Transverse colon (tissue), 4 donors: ENCODE data around the gene PAK4. TPM values are rescaled to one million over a fixed set of nuclear protein-coding genes. Genes with fewer than 3 reads are reported as not detected.

Experiments used
- DNase-seq: peaks from one replicate; pipeline ENCODE4 v3.0.0-alpha.2; 2019
- H3K27ac ChIP-seq, 4 donors: fragments of 200-600 bp; sonication (generic); 2 replicates each; pipeline ENCODE4 v1.5.1; 2016 to 2018; ENCODE audit warnings: inconsistent platforms in 4 of 4
- H3K27me3 ChIP-seq: fragments of 200-600 bp; sonication (generic); 2 replicates; pipeline ENCODE4 v1.5.1; 2017; ENCODE audit warnings: inconsistent platforms
- H3K36me3 ChIP-seq, 4 donors: fragments of 200-600 bp; sonication (generic); 2 replicates each; pipeline ENCODE4 v1.5.1; 2017 to 2019; ENCODE audit warnings: inconsistent platforms in 4 of 4
- H3K4me1 ChIP-seq, 4 donors: fragments of 200-600 bp; sonication (generic); 2 replicates each; pipeline ENCODE4 v1.5.1; 2017 to 2020; ENCODE audit warnings: inconsistent platforms in 4 of 4
- H3K4me3 ChIP-seq, 4 donors: fragments of 200-600 bp; sonication (generic); 1 replicate in 1 of 4; 2 replicates in 3 of 4; pipeline versions ENCODE4 v1.5.1 to v1.6.1; 2017 to 2019; ENCODE audit warnings: inconsistent platforms in 4 of 4
- H3K9me3 ChIP-seq, 2 donors: fragments of 200-600 bp; sonication (generic); 2 replicates each; pipeline ENCODE4 v1.5.1; 2017 to 2019; ENCODE audit warnings: inconsistent platforms in 2 of 2
- CTCF ChIP-seq, 5 experiments: fragments of 200-600 bp in 3 of 5; fragments of 450-650 bp in 2 of 5; sonication (generic) in 3 of 5; IDR thresholded peaks; 1 replicate in 2 of 5; 2 replicates in 3 of 5; pipeline ENCODE4 v1.5.1; 2016 to 2017; ENCODE audit warnings: antibody characterized with exemption in 5 of 5, inconsistent platforms in 3 of 5, mild to moderate bottlenecking in 2 of 5, moderate library complexity in 1 of 5
- EP300 ChIP-seq: sonication (generic); formaldehyde crosslinking; IDR thresholded peaks from one replicate; pipeline ENCODE4 v1.6.1; 2017; ENCODE audit warnings: antibody characterized with exemption, low read depth
- POLR2A ChIP-seq: fragments of 450-650 bp; IDR thresholded peaks from one replicate; pipeline ENCODE4 v1.6.1; 2016; ENCODE audit warnings: antibody characterized with exemption, mild to moderate bottlenecking, moderate library complexity
- POLR2AphosphoS5 ChIP-seq, 3 donors: sonication (generic); formaldehyde crosslinking; IDR thresholded peaks; one replicate each; pipeline ENCODE4 v1.6.1; 2016; ENCODE audit warnings: antibody characterized with exemption in 3 of 3
- WGBS, 2 donors: methylation state at CpG; one replicate each; pipeline ENCODE4 v1.1.5; 2018; ENCODE audit warnings: low coverage in 1 of 2; 5-methylcytosine and 5-hydroxymethylcytosine counted together
- in situ Hi-C, 4 donors: fragments of 200-750 bp; cut with MboI; loops; one replicate each; pipeline versions ENCODE4 v1.15.0 to v1.15.1; 2017; ENCODE audit warnings: low sequenced_read_pairs in 3 of 4, low pct_ligation_motif_present in 1 of 4, low pct_unique_long_range_greater_than_20kb in 1 of 4
- intact Hi-C: fragments of 100-400 bp; cut with DNase I; formaldehyde crosslinking; loops from one replicate; pipeline ENCODE4 v1.15.1; 2023; ENCODE audit warnings: low total_unique reads
- total RNA-seq, 4 donors: library from RNA; depleted of rRNA; stranded (reverse); fragments of >200 nt; gene quantifications; one replicate each; pipeline ENCODE4 v1.1.0, GENCODE V29; 2016

PAK4 gene
- total RNA-seq, 4 donors from 2014 or later, result 43.8 to 96.1 (median 63.2) TPM

GRCh38 chr19:39125199-39125553 lies 410 bp upstream of the PAK4 start:
- H3K4me3 ChIP-seq, result peak overlapping the region; percentile 20 to 84 (median 74)
- H3K9me3 ChIP-seq, result no peaks in the 10 kb centered on the region
- no peaks in the 10 kb centered on the region for H3K36me3 ChIP-seq
- 34% methylated on average over 7 of the region's 7 CpGs for WGBS, 2 donors
- intact Hi-C loops, result loop anchor here (5.0 kb wide), 1 partner anchor 403 kb away; no protein-coding TSS in a partner anchor
- peaks cover 16 to 51% (median 39%) of the 10 kb centered on the region in 4 donors for H3K4me1 ChIP-seq
- in situ Hi-C loops, result loop anchor here in 1 of 4 donors (10.0 kb wide), 1 partner anchor 210 kb away; the partner anchor contains the start of gene GMFG
- H3K27ac ChIP-seq, result peak overlapping the region; percentile 86 to 96 (median 93)
- peaks cover 9% of the 10 kb centered on the region for H3K27me3 ChIP-seq
- DNase-seq, result no peak
- TF ChIP-seq POLR2AphosphoS5 (IDR thresholded peaks at IDR 0.05), result no peak
- TF ChIP-seq POLR2A, result no peak
- TF ChIP-seq CTCF (IDR thresholded peaks at IDR 0.05), result no peak
- TF ChIP-seq EP300, result no peak

GRCh38 chr19:39126312-39127187 lies 964 bp downstream of the PAK4 start:
- H3K9me3 ChIP-seq, result no peaks in the 10 kb centered on the region
- peak; percentile 84 for DNase-seq
- in situ Hi-C loops, result loop anchor here in 1 of 4 donors (10.0 kb wide), 1 partner anchor 208 kb away; the partner anchor contains the start of gene GMFG
- no peaks in the 10 kb centered on the region for H3K36me3 ChIP-seq
- intact Hi-C loops, result loop anchor here (5.0 kb wide), 1 partner anchor 404 kb away; no protein-coding TSS in a partner anchor
- TF ChIP-seq POLR2A (peak; percentile 72), POLR2AphosphoS5 (IDR thresholded peaks at IDR 0.05) (peak; percentile 59 to 87 (median 65)), EP300 (no peak)
- H3K27ac ChIP-seq, result peak overlapping the region; percentile 86 to 96 (median 93)
- WGBS, 2 donors, result 23% methylated on average over 27 of the region's 27 CpGs; no CpG with 5 or more reads in 1 of the 2 donors
- H3K27me3 ChIP-seq, result no peaks in the 10 kb centered on the region
- H3K4me3 ChIP-seq, result peak overlapping the region; percentile 65 to 84 (median 82)
- H3K4me1 ChIP-seq, result peaks cover 21 to 65% (median 52%) of the 10 kb centered on the region in 4 donors

DNA sequence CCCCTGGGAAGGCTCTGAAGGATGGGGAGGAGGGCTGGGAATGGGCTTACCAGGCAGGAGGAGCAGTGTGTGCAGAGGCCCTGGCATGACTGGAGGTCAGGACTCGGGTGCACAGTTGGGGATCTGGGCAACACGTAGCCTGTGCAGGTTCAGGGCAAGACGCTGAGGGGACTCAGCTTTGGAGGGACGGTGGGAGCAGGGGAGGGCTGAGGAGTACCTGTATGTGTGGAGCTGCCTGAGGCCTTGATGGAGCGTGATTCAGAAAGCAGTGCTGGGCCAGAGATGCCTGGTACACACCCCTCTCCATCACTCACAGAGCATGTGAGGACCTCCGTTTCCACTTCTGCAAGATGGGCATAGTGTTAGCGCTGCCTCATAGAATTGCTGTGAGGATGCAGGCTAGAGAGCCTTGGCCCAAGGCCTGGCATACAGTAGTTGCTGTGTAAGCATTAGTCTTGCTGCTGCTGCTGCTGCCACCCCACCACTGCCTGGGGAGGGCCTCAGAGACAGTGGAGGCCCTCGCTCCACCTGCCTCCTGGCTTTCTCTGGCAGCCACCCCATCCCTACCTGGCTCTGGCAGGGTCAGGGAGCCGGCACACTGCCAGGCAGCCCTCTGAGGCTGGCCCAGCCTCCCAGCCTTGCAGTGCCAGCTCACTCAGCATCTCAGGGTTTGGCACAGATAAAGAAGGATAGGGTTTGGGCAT lies 2.4 kb downstream of the PAK4 start:
- Histone ChIP-seq H3K27ac (peak overlapping the region; percentile 86 to 96 (median 93)), H3K36me3 (no peaks in the 10 kb centered on the region), H3K4me3 (peak overlapping the region in 2 of 4 donors; percentile 65 to 83), H3K9me3 (no peaks in the 10 kb centered on the region), H3K27me3 (no peaks in the 10 kb centered on the region), H3K4me1 (peaks cover 30 to 78% (median 65%) of the 10 kb centered on the region in 4 donors)
- intact Hi-C loops, result loop anchor here (5.0 kb wide), 1 partner anchor 406 kb away; no protein-coding TSS in a partner anchor
- in situ Hi-C loops, result loop anchor here in 1 of 4 donors (10.0 kb wide), 1 partner anchor 207 kb away; the partner anchor contains the start of gene GMFG
- 54% methylated on average over 8 of the region's 9 CpGs; no CpG with 5 or more reads in 1 of the 2 donors for WGBS, 2 donors
- DNase-seq, result peak; percentile 33
- TF ChIP-seq POLR2AphosphoS5 (IDR thresholded peaks at IDR 0.05) (no peak), POLR2A (no peak)

DNA sequence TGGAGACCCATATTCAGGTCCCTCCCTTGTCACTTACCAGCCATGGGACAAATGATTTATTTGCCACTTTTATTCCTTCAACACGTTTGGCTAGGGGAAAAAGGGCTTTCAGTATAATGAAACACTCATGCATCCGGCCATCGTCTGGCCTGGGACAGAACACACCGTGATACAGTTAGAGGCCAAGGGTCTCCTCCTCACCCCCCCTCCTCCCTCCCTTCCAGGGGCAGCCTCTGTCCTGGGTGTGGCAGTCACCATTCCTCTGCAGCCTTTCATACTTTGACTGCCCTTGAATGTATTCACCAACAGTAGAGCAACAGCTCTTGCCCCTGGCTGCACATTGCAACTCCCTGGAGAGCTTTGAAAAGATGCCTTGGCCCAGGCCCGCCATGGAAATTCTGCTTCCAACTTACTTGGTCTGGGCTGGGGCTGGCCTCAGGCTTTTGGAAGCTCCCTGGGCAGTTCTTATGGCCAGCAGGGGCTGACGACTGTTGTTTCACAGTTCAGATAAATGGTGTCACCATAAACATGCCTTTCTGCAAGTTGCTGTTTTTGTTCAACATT lies 3.0 kb downstream of the PAK4 start:
- in situ Hi-C loops, result loop anchor here in 1 of 4 donors (10.0 kb wide), 1 partner anchor 206 kb away; the partner anchor contains the start of gene GMFG
- H3K4me1 ChIP-seq, result peaks cover 37 to 81% (median 70%) of the 10 kb centered on the region in 4 donors
- H3K27me3 ChIP-seq, result no peaks in the 10 kb centered on the region
- peak overlapping the region; percentile 86 to 96 (median 93) for H3K27ac ChIP-seq
- H3K36me3 ChIP-seq, result no peaks in the 10 kb centered on the region
- WGBS, 2 donors, result 30 to 40% methylated on average over 4 to 6 of the region's 6 CpGs
- H3K4me3 ChIP-seq, result no peak overlapping the region
- TF ChIP-seq CTCF (IDR thresholded peaks at IDR 0.05) (no peak), POLR2AphosphoS5 (IDR thresholded peaks at IDR 0.05) (no peak), EP300 (no peak), POLR2A (no peak)
- DNase-seq, result peak; percentile 53
- intact Hi-C loops, result loop anchor here (5.0 kb wide), 1 partner anchor 406 kb away; no protein-coding TSS in a partner anchor
- H3K9me3 ChIP-seq, result no peaks in the 10 kb centered on the region
